H9 (cell line): ENCODE data around the gene ASTN2. TPM values are rescaled to one million over a fixed set of nuclear protein-coding genes. Genes with fewer than 3 reads are reported as not detected.
A peak's percentile ranks its signal among the peaks of the same experiment; 100 is the strongest.

ENCODE experiments used
- DNase-seq: peaks from one replicate; pipeline ENCODE4 v3.0.0-alpha.2; 2017
- H2AFZ ChIP-seq: one replicate; pipeline ENCODE4 v1.6.1; 2013; ENCODE audit warnings: mild to moderate bottlenecking, low read length, control low read depth, moderate library complexity
- H2AK5ac ChIP-seq: 2 replicates; pipeline ENCODE4 v1.6.1; 2013; ENCODE audit warnings: low read length, control low read depth, mixed read lengths; ENCODE audit not compliant: insufficient read length
- H2BK120ac ChIP-seq: one replicate; pipeline ENCODE4 v1.6.1; 2013; ENCODE audit warnings: low read depth, mild to moderate bottlenecking, low read length, control low read depth, inconsistent platforms; ENCODE audit not compliant: poor library complexity, severe bottlenecking
- H2BK12ac ChIP-seq: 2 replicates; pipeline ENCODE4 v1.6.1; 2013; ENCODE audit warnings: low read length, control low read depth, mixed read lengths, low read depth; ENCODE audit not compliant: insufficient read length
- H2BK15ac ChIP-seq: 2 replicates; pipeline ENCODE4 v1.6.1; 2013; ENCODE audit warnings: low read depth, low read length, control low read depth
- H2BK20ac ChIP-seq: one replicate; pipeline ENCODE4 v1.6.1; 2013; ENCODE audit warnings: low read depth, mild to moderate bottlenecking, low read length, control low read depth, inconsistent platforms; ENCODE audit not compliant: poor library complexity, severe bottlenecking
- H2BK5ac ChIP-seq: 2 replicates; pipeline ENCODE4 v1.6.1; 2013; ENCODE audit warnings: low read length, control low read depth, mixed read lengths; ENCODE audit not compliant: insufficient read length
- H3K14ac ChIP-seq: 2 replicates; pipeline ENCODE4 v1.6.1; 2013; ENCODE audit warnings: low read length, control low read depth; ENCODE audit not compliant: insufficient read depth
- H3K18ac ChIP-seq: 2 replicates; pipeline ENCODE4 v1.6.1; 2013; ENCODE audit warnings: low read depth, mild to moderate bottlenecking, mixed read lengths, low read length, control low read depth; ENCODE audit not compliant: insufficient read length
- H3K23ac ChIP-seq: 2 replicates; pipeline ENCODE4 v1.6.1; 2013; ENCODE audit warnings: low read length, control low read depth, mixed read lengths, low read depth; ENCODE audit not compliant: insufficient read length
- H3K23me2 ChIP-seq: 2 replicates; pipeline ENCODE4 v1.6.1; 2013; ENCODE audit warnings: low read depth, mild to moderate bottlenecking, mixed read lengths, low read length, control low read depth; ENCODE audit not compliant: insufficient read length, poor library complexity, severe bottlenecking
- H3K27ac ChIP-seq: 2 replicates; pipeline ENCODE4 v1.5.1; 2013; ENCODE audit warnings: low read length, control low read depth, mixed read lengths, low read depth; ENCODE audit not compliant: insufficient read length
- H3K27me3 ChIP-seq: 2 replicates; pipeline ENCODE4 v1.6.1; 2013; ENCODE audit warnings: low read length, control low read depth, inconsistent platforms; ENCODE audit not compliant: insufficient read depth
- H3K4ac ChIP-seq: 2 replicates; pipeline ENCODE4 v1.6.1; 2013; ENCODE audit warnings: low read depth, mild to moderate bottlenecking, control low read depth, inconsistent platforms, low read length, moderate library complexity
- H3K4me1 ChIP-seq: 2 replicates; pipeline ENCODE4 v1.6.1; 2013; ENCODE audit warnings: low read length, control low read depth, inconsistent platforms; ENCODE audit not compliant: insufficient read depth
- H3K4me2 ChIP-seq: 2 replicates; pipeline ENCODE4 v1.6.1; 2013; ENCODE audit warnings: low read length, control low read depth, mixed read lengths; ENCODE audit not compliant: insufficient read length, insufficient read depth
- H3K56ac ChIP-seq: 2 replicates; pipeline ENCODE4 v1.6.1; 2013; ENCODE audit warnings: low read depth, mild to moderate bottlenecking, mixed read lengths, low read length, control low read depth; ENCODE audit not compliant: insufficient read length
- H3K79me1 ChIP-seq: 2 replicates; pipeline ENCODE4 v1.6.1; 2013; ENCODE audit warnings: low read depth, mild to moderate bottlenecking, moderate library complexity, low read length, control low read depth, inconsistent platforms; ENCODE audit not compliant: insufficient read depth, poor library complexity, severe bottlenecking
- H3K79me2 ChIP-seq: 2 replicates; pipeline ENCODE4 v1.6.1; 2013; ENCODE audit warnings: low read length, control low read depth, inconsistent platforms; ENCODE audit not compliant: insufficient read depth
- H3K9ac ChIP-seq: 2 replicates; pipeline ENCODE4 v1.6.1; 2013; ENCODE audit warnings: low read length, control low read depth, mixed read lengths; ENCODE audit not compliant: insufficient read length; ENCODE audit errors: extremely low read depth
- H3K9me3 ChIP-seq: one replicate; pipeline ENCODE4 v1.6.1; 2013; ENCODE audit warnings: low read depth, low read length, inconsistent platforms; ENCODE audit not compliant: control insufficient read depth
- H3T11ph ChIP-seq: one replicate; pipeline ENCODE4 v1.6.1; 2013; ENCODE audit warnings: mild to moderate bottlenecking, low read length, control low read depth, inconsistent platforms
- H4K20me1 ChIP-seq: one replicate; pipeline ENCODE4 v1.6.1; 2013; ENCODE audit not compliant: control insufficient read depth, insufficient read length, insufficient read depth
- H4K5ac ChIP-seq: 2 replicates; pipeline ENCODE4 v1.6.1; 2013; ENCODE audit warnings: low read depth, mild to moderate bottlenecking, mixed read lengths, low read length, control low read depth; ENCODE audit not compliant: insufficient read length
- H4K8ac ChIP-seq: replicated peaks from 2 replicates; pipeline ENCODE4 v1.6.1; 2013; ENCODE audit warnings: low read length, control low read depth, mixed read lengths, low read depth; ENCODE audit not compliant: insufficient read length
- H4K91ac ChIP-seq: 2 replicates; pipeline ENCODE4 v1.6.1; 2013; ENCODE audit warnings: low read depth, mild to moderate bottlenecking, moderate library complexity, mixed read lengths, low read length, control low read depth; ENCODE audit not compliant: insufficient read length
- H3K27ac Mint-ChIP-seq, 3 experiments: 2 replicates in 2 of 3; 3 replicates in 1 of 3; pipeline ENCODE4 v1.8.0; 2020 to 2021; ENCODE audit warnings: mixed read lengths in 3 of 3, mild to moderate bottlenecking in 1 of 3, moderate library complexity in 1 of 3
- H3K27me3 Mint-ChIP-seq: 2 replicates; pipeline ENCODE4 v1.8.0; 2021; ENCODE audit warnings: low read depth, mild to moderate bottlenecking, moderate library complexity, mixed read lengths
- H3K36me3 Mint-ChIP-seq, 3 experiments: 2 replicates in 2 of 3; 3 replicates in 1 of 3; pipeline ENCODE4 v1.8.0; 2020 to 2021; ENCODE audit warnings: low read depth in 3 of 3, mixed read lengths in 3 of 3; ENCODE audit not compliant: insufficient read depth in 1 of 3
- H3K4me1 Mint-ChIP-seq, 2 experiments: 2 replicates each; pipeline ENCODE4 v1.8.0; 2020; ENCODE audit warnings: mixed read lengths in 2 of 2
- H3K4me3 Mint-ChIP-seq, 2 experiments: 2 replicates in 1 of 2; 3 replicates in 1 of 2; pipeline ENCODE4 v1.8.0; 2020 to 2021; ENCODE audit warnings: mild to moderate bottlenecking in 2 of 2, mixed read lengths in 2 of 2, moderate library complexity in 1 of 2
- H3K9me3 Mint-ChIP-seq, 2 experiments: 2 replicates in 1 of 2; 3 replicates in 1 of 2; pipeline ENCODE4 v1.8.0; 2020; ENCODE audit warnings: mild to moderate bottlenecking in 2 of 2, mixed read lengths in 2 of 2, moderate library complexity in 1 of 2
- CTCF ChIP-seq: fragments of 200-600 bp; sonication (generic); conservative IDR thresholded peaks from 3 replicates; pipeline ENCODE4 v1.8.0; 2021; ENCODE audit warnings: antibody characterized with exemption, mild to moderate bottlenecking
- WGBS: extraction: QIAGEN DNeasy Blood & Tissue Kit; methylation state at CpG from one replicate; pipeline ENCODE4 v1.1.7; 2013; ENCODE audit warnings: missing lambda C conversion rate, low lambda C conversion rate, mixed read lengths; ENCODE audit not compliant: insufficient read length; ENCODE audit errors: extremely low coverage; 5-methylcytosine and 5-hydroxymethylcytosine counted together
- total RNA-seq: library from RNA; stranded (reverse); gene quantifications from 2 replicates; pipeline ENCODE4 v1.2.1, GENCODE V29; 2021

ASTN2 gene
- total RNA-seq, 1 experiment from 2014 or later, result 9.7 TPM

DNA sequence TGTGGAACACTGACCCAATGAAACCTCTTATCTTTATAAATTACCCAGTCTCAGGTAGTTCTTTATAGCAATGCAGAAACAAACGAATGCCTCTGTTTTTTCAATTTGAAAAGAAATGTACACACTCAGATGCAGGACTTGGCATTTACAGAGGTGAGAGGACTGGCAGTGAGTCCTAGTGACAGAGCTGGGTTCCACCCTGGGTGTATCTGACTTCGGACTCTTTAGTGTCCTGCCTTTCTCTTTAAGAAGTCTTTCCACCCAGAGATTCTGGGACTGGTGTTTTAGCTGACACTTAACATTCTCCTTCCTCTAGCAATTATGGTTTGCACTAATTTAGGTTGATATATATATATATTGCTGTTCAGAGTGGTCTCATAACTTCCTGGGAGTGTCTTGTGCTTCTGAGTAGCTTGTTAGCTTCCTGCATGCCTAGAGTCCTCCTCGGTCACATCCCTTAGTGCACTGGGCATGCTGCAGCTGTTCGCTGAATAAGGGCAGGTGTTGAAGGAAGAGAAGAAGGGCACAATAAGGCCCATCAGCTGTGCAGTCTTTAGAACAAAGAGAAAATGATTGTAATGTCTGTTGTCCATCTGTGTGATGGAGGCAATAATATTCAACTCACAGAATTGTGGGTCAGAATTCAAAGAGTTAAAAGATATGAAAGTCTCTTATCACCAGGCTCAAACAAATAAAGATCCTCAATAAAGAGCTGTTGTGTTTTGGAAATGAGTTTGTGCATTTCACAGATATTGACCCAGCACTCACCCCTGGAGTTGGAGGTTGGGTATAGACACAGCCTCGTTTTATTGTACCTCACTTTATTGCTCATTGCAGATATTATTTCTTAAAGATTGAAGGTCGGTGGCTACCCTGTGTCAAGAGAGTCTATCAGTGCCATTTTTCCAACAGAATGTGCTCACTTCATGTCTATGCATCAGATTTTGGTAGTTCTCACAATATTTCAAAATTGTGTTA lies 540.6 kb downstream of the ASTN2 start:
- H2BK12ac ChIP-seq, result no peak overlapping the region
- no peak for TF ChIP-seq CTCF
- H2AFZ ChIP-seq, result no peak overlapping the region
- no peak overlapping the region for H2BK20ac ChIP-seq
- no peak overlapping the region for H2BK5ac ChIP-seq
- Mint-ChIP-seq H3K27me3 (no peaks in the 10 kb centered on the region), H3K9me3 (peaks cover 23% of the 10 kb centered on the region in 2 experiments), H3K4me3 (no peak overlapping the region), H3K4me1 (peaks cover 4% of the 10 kb centered on the region in 2 experiments; a peak in 3 of 4 replicates), H3K27ac (peak overlapping the region in 2 of 3 experiments; percentile 26 to 57; a peak in 2 of 7 replicates), H3K36me3 (peaks cover 5 to 14% (median 12%) of the 10 kb centered on the region in 3 experiments)
- no peak overlapping the region for H2AK5ac ChIP-seq
- H3K27ac ChIP-seq, result no peak overlapping the region
- no peak overlapping the region for H2BK120ac ChIP-seq
- no CpG with 5 or more reads among the region's 6 CpGs for WGBS
- no peak overlapping the region for H4K91ac ChIP-seq
- H3K23me2 ChIP-seq, result no peaks in the 10 kb centered on the region
- no peak overlapping the region for H3K4me2 ChIP-seq
- H3K18ac ChIP-seq, result no peak overlapping the region
- H2BK15ac ChIP-seq, result no peak overlapping the region
- no peak overlapping the region for H3K4ac ChIP-seq
- no peaks in the 10 kb centered on the region for H3K9me3 ChIP-seq
- H3K23ac ChIP-seq, result no peak overlapping the region
- H3K9ac ChIP-seq, result no peak overlapping the region
- H3T11ph ChIP-seq, result no peak overlapping the region
- H4K20me1 ChIP-seq, result no peaks in the 10 kb centered on the region
- H3K4me1 ChIP-seq, result peaks cover 3% of the 10 kb centered on the region; the same call in 1 of the 2 replicates
- DNase-seq, result no peak
- no peak overlapping the region for H4K5ac ChIP-seq
- H3K14ac ChIP-seq, result no peak overlapping the region
- H4K8ac ChIP-seq, result no peak overlapping the region
- H3K79me2 ChIP-seq, result no peaks in the 10 kb centered on the region
- H3K56ac ChIP-seq, result no peak overlapping the region
- no peaks in the 10 kb centered on the region for H3K79me1 ChIP-seq
- no peaks in the 10 kb centered on the region for H3K27me3 ChIP-seq
